SU-DHL-6 (cell line): ENCODE data around the gene KLHL8.

Experiments
- H2AFZ ChIP-seq: fragments of 200-600 bp; sonication (generic); 2 replicates; pipeline ENCODE4 v1.6.1; 2014; ENCODE audit warnings: low read depth, mild to moderate bottlenecking, moderate library complexity, mixed read lengths, antibody characterized with exemption, low read length; ENCODE audit not compliant: severe bottlenecking
- H3F3A ChIP-seq: fragments of 200-600 bp; shearing (Covaris generic); 2 replicates; pipeline ENCODE4 v1.6.0; 2016; ENCODE audit warnings: antibody characterized with exemption, mild to moderate bottlenecking; ENCODE audit not compliant: insufficient read depth
- H3K27ac ChIP-seq: fragments of 200-600 bp; sonication (generic); 2 replicates; pipeline ENCODE4 v1.5.1; 2016; ENCODE audit warnings: low read depth, mild to moderate bottlenecking, low read length, moderate library complexity, mixed read lengths
- H3K27me3 ChIP-seq: fragments of 200-600 bp; sonication (generic), shearing (Covaris generic); 2 replicates; pipeline ENCODE4 v1.6.0; 2014; ENCODE audit warnings: mild to moderate bottlenecking, low read length
- H3K36me3 ChIP-seq: fragments of 200-600 bp; sonication (generic); 2 replicates; pipeline ENCODE4 v1.6.1; 2014; ENCODE audit warnings: mild to moderate bottlenecking, low read length, mixed read lengths
- H3K4me2 ChIP-seq: fragments of 300-600, 200-600 bp; shearing (Covaris generic), sonication (generic); 2 replicates; pipeline ENCODE4 v1.6.0; 2014; ENCODE audit warnings: low read length, low read depth, mild to moderate bottlenecking; ENCODE audit not compliant: poor library complexity, severe bottlenecking
- H3K4me3 ChIP-seq: fragments of 200-600 bp; sonication (generic); 2 replicates; pipeline ENCODE4 v1.5.1; 2014; ENCODE audit warnings: antibody characterized with exemption, low read length, mild to moderate bottlenecking, mixed read lengths; ENCODE audit not compliant: insufficient read depth, poor library complexity, severe bottlenecking
- H3K79me2 ChIP-seq: fragments of 200-600 bp; sonication (generic); 2 replicates; pipeline ENCODE4 v1.6.1; 2014; ENCODE audit warnings: mild to moderate bottlenecking, low read length, moderate library complexity; ENCODE audit not compliant: insufficient read depth
- H3K9ac ChIP-seq: fragments of 200-600 bp; sonication (generic); 2 replicates; pipeline ENCODE4 v1.7.0; 2014; ENCODE audit warnings: mild to moderate bottlenecking, low read length
- H3K9me2 ChIP-seq: fragments of 200-600 bp; sonication (generic); replicated peaks from 2 replicates; pipeline ENCODE4 v1.6.1; 2014; ENCODE audit warnings: low read length; ENCODE audit not compliant: insufficient read depth
- H3K9me3 ChIP-seq: fragments of 200-600 bp; sonication (generic); 2 replicates; pipeline ENCODE4 v1.6.1; 2014; ENCODE audit warnings: low read length, mixed read lengths; ENCODE audit not compliant: insufficient read depth
- H4K20me1 ChIP-seq: fragments of 200-600 bp; sonication (generic); 2 replicates; pipeline ENCODE4 v1.6.1; 2014; ENCODE audit warnings: low read depth, mild to moderate bottlenecking, antibody characterized with exemption, low read length, moderate library complexity, mixed read lengths
- CTCF ChIP-seq: fragments of 200-600 bp; sonication (generic); IDR thresholded peaks from one replicate; pipeline ENCODE4 v1.5.1; 2017; ENCODE audit warnings: antibody characterized with exemption, mild to moderate bottlenecking, low read length, moderate library complexity; ENCODE audit not compliant: insufficient read depth, poor library complexity, severe bottlenecking
- EZH2phosphoT487 ChIP-seq: fragments of 200-600 bp; sonication (generic), shearing (Covaris generic); conservative IDR thresholded peaks from 2 replicates; pipeline ENCODE4 v1.6.1; 2018; ENCODE audit warnings: mild to moderate bottlenecking, antibody characterized with exemption, low read length, moderate library complexity, mixed read lengths

KLHL8 gene

GRCh38 chr4:87240341-87240740 is 19.9 kb upstream of the KLHL8 start:
- no peak overlapping the region for H3K27ac ChIP-seq
- H2AFZ ChIP-seq: no peak overlapping the region
- no peak overlapping the region for H3K9ac ChIP-seq
- no peaks in the 10 kb centered on the region for H3K9me3 ChIP-seq
- H3K36me3 ChIP-seq: no peaks in the 10 kb centered on the region
- H3K27me3 ChIP-seq: no peaks in the 10 kb centered on the region
- H3K9me2 ChIP-seq: no peaks in the 10 kb centered on the region
- H3K79me2 ChIP-seq: no peaks in the 10 kb centered on the region
- TF ChIP-seq EZH2phosphoT487 (no peak), CTCF (no peak)
- H3K4me2 ChIP-seq: no peak overlapping the region
- H3F3A ChIP-seq: no peaks in the 10 kb centered on the region
- no peaks in the 10 kb centered on the region for H4K20me1 ChIP-seq
- no peak overlapping the region for H3K4me3 ChIP-seq

GRCh38 chr4:87239821-87240220 is 19.4 kb upstream of the KLHL8 start:
- Histone ChIP-seq H3K27me3 (no peaks in the 10 kb centered on the region), H3K4me2 (no peak overlapping the region), H3K9ac (no peak overlapping the region), H3K27ac (no peak overlapping the region), H3F3A (no peaks in the 10 kb centered on the region), H3K9me3 (no peaks in the 10 kb centered on the region), H4K20me1 (no peaks in the 10 kb centered on the region), H3K4me3 (no peak overlapping the region), H3K9me2 (no peaks in the 10 kb centered on the region), H3K79me2 (no peaks in the 10 kb centered on the region), H3K36me3 (no peaks in the 10 kb centered on the region), H2AFZ (no peak overlapping the region)
- no peak for TF ChIP-seq EZH2phosphoT487
- no peak for TF ChIP-seq CTCF

GRCh38 chr4:87239194-87239593 is 18.8 kb upstream of the KLHL8 start:
- no peaks in the 10 kb centered on the region for H3K36me3 ChIP-seq
- no peak overlapping the region for H3K4me3 ChIP-seq
- no peaks in the 10 kb centered on the region for H3F3A ChIP-seq
- no peaks in the 10 kb centered on the region for H3K9me3 ChIP-seq
- TF ChIP-seq EZH2phosphoT487: no peak
- TF ChIP-seq CTCF: no peak
- no peaks in the 10 kb centered on the region for H3K27me3 ChIP-seq
- no peaks in the 10 kb centered on the region for H4K20me1 ChIP-seq
- H3K4me2 ChIP-seq: no peak overlapping the region
- H3K9me2 ChIP-seq: no peaks in the 10 kb centered on the region
- H3K79me2 ChIP-seq: no peaks in the 10 kb centered on the region
- no peak overlapping the region for H3K9ac ChIP-seq
- H3K27ac ChIP-seq: no peak overlapping the region
- H2AFZ ChIP-seq: no peak overlapping the region

GRCh38 chr4:87236861-87237260 is 16.4 kb upstream of the KLHL8 start:
- Histone ChIP-seq H3K9me3 (no peaks in the 10 kb centered on the region), H4K20me1 (no peaks in the 10 kb centered on the region), H3K79me2 (no peaks in the 10 kb centered on the region), H3F3A (no peaks in the 10 kb centered on the region), H3K27me3 (no peaks in the 10 kb centered on the region), H3K36me3 (no peaks in the 10 kb centered on the region), H2AFZ (no peak overlapping the region), H3K4me2 (no peak overlapping the region), H3K27ac (no peak overlapping the region), H3K9me2 (no peaks in the 10 kb centered on the region), H3K9ac (no peak overlapping the region), H3K4me3 (no peak overlapping the region)
- no peak for TF ChIP-seq CTCF
- TF ChIP-seq EZH2phosphoT487: no peak
